Measurements from ENCODE around the gene ELAPOR2. TPM values are rescaled to one million over a fixed set of nuclear protein-coding genes. Genes with fewer than 3 reads are reported as not detected.
A peak's percentile ranks its signal among the peaks of the same experiment; 100 is the strongest.

The ELAPOR2 gene
- total RNA-seq, 1 donor from 2014 or later, result 1.1 TPM

- Histone ChIP-seq H3K4me3 (no peak overlapping the region), H3K9me3 (no peaks in the 10 kb centered on the region), H3K4me1 (no peaks in the 10 kb centered on the region), H3K36me3 (no peaks in the 10 kb centered on the region), H3K27ac (no peak overlapping the region), H3K27me3 (no peaks in the 10 kb centered on the region)
- no peak for DNase-seq (ENCODE audit: low spot score in 2 of 2)
- no peak for TF ChIP-seq CTCF (IDR thresholded peaks at IDR 0.05)
- intact Hi-C loops (cut with DNase I), result no loop called here
Observed at GRCh38 chr7:87075671-87076404, 16.4 kb upstream of the ELAPOR2 start.

DNA sequence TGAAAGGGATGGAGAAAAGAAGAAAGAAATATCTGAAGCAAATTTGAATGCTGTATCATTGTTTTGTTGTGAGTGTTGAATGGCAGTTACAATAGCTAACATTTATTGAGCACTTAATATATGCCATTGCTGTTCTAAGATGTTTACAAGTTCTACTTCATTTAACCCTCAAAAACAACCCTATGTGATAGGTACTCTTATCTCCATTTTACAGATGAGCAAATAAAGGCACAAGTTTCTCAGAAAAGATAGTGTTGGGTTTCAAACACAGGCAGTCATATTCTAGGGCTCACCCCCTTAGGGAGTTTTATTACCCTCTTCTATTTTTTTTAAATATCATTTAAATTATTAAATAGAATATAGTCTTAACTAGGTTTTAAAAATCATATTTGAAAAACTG lies 8.3 kb upstream of the ELAPOR2 start:
- no peak for DNase-seq (ENCODE audit: low spot score in 2 of 2)
- H3K27me3 ChIP-seq, result no peaks in the 10 kb centered on the region
- no peak for TF ChIP-seq CTCF (IDR thresholded peaks at IDR 0.05)
- no peaks in the 10 kb centered on the region for H3K36me3 ChIP-seq
- H3K27ac ChIP-seq, result no peak overlapping the region
- no peaks in the 10 kb centered on the region for H3K4me1 ChIP-seq
- H3K4me3 ChIP-seq, result no peak overlapping the region
- intact Hi-C loops (cut with DNase I), result no loop called here
- no peaks in the 10 kb centered on the region for H3K9me3 ChIP-seq

DNA sequence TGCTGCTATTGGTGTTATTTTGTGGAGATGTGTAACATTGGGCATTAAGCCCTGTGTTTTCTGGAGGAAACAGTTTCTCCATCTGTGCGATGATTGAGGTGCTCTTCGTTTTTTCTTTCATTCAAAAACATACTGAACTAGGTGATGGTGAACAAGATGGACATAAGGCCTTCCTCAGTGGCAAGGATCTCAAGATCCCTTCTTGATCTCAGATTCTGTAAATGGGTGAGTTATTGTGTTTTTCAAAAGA lies 759 bp upstream of the ELAPOR2 start:
- Histone ChIP-seq H3K4me1 (peaks cover 0 to 9% of the 10 kb centered on the region in 2 donors), H3K27ac (no peak overlapping the region), H3K27me3 (no peaks in the 10 kb centered on the region), H3K36me3 (no peaks in the 10 kb centered on the region), H3K4me3 (peak overlapping the region; percentile 72 to 98), H3K9me3 (no peaks in the 10 kb centered on the region)
- TF ChIP-seq CTCF (IDR thresholded peaks at IDR 0.05), result no peak
- DNase-seq (ENCODE audit: low spot score in 2 of 2), result no peak
- intact Hi-C loops (cut with DNase I), result no loop called here

- H3K4me1 ChIP-seq, result peaks cover 0 to 9% of the 10 kb centered on the region in 2 donors
- DNase-seq (ENCODE audit: low spot score in 2 of 2), result no peak
- intact Hi-C loops (cut with DNase I), result loop anchor here (1.0 to 10.0 kb wide), 4 partner anchors 93 to 286 kb away; partner anchors contain the start of genes CROT and DMTF1
- no peaks in the 10 kb centered on the region for H3K9me3 ChIP-seq
- no peaks in the 10 kb centered on the region for H3K36me3 ChIP-seq
- H3K27ac ChIP-seq, result peak overlapping the region in 1 of 2 donors; percentile 45
- TF ChIP-seq CTCF (IDR thresholded peaks at IDR 0.05), result no peak
- no peaks in the 10 kb centered on the region for H3K27me3 ChIP-seq
- peak overlapping the region; percentile 72 to 98 for H3K4me3 ChIP-seq
Observed at GRCh38 chr7:87058744-87059524, 520 bp downstream of the ELAPOR2 start.

- Histone ChIP-seq H3K27ac (no peak overlapping the region), H3K36me3 (no peaks in the 10 kb centered on the region), H3K9me3 (no peaks in the 10 kb centered on the region), H3K4me1 (peaks cover 0 to 9% of the 10 kb centered on the region in 2 donors), H3K4me3 (no peak overlapping the region), H3K27me3 (no peaks in the 10 kb centered on the region)
- intact Hi-C loops (cut with DNase I), result loop anchor here (5.0 to 10.0 kb wide), 2 partner anchors 165 to 288 kb away; partner anchors contain the start of gene CROT
- no peak for DNase-seq (ENCODE audit: low spot score in 2 of 2)
- no peak for TF ChIP-seq CTCF (IDR thresholded peaks at IDR 0.05)
Observed at GRCh38 chr7:87057210-87057609, 2.2 kb downstream of the ELAPOR2 start.
